Mammary epithelial cell (primary cell): Measurements from ENCODE around the gene UNC13D.

ENCODE experiments used
- EZH2 ChIP-seq: IDR thresholded peaks from 2 replicates; pipeline ENCODE4 v1.6.1; 2012; ENCODE audit warnings: low read length, inconsistent platforms, borderline replicate concordance
- TF ChIP-seq, protein P1 (sequence below), 2 donors: IDR thresholded peaks in 1 of 2; conservative IDR thresholded peaks in 1 of 2; 2 replicates each; pipeline ENCODE4 v1.5.1; 2011 to 2012; ENCODE audit warnings: inconsistent platforms in 2 of 2, low read length in 2 of 2, mild to moderate bottlenecking in 2 of 2, control low read depth in 1 of 2, low read depth in 1 of 2; ENCODE audit not compliant: insufficient read depth in 1 of 2; ENCODE audit errors: extremely low read depth in 1 of 2

DNA sequence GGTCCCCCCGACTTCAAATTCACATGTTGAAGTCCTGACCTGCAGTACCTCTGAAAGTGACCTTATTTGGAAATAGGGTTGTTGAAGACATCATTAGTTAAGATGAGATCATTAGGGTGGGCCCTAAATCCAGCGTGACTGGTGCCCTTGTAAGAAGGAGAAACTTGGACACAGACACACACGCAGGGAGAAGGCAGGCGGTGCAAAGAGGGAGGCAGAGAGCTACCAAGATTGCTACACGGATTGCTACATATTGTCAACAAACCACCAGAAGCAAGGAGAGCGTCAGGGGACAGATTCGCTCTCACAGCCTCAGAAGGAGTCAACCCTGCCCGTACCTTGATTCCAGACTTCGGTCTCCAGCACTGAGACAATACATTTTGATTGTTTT lies 17.7 kb upstream of the UNC13D start:
- TF ChIP-seq, protein P1, sequence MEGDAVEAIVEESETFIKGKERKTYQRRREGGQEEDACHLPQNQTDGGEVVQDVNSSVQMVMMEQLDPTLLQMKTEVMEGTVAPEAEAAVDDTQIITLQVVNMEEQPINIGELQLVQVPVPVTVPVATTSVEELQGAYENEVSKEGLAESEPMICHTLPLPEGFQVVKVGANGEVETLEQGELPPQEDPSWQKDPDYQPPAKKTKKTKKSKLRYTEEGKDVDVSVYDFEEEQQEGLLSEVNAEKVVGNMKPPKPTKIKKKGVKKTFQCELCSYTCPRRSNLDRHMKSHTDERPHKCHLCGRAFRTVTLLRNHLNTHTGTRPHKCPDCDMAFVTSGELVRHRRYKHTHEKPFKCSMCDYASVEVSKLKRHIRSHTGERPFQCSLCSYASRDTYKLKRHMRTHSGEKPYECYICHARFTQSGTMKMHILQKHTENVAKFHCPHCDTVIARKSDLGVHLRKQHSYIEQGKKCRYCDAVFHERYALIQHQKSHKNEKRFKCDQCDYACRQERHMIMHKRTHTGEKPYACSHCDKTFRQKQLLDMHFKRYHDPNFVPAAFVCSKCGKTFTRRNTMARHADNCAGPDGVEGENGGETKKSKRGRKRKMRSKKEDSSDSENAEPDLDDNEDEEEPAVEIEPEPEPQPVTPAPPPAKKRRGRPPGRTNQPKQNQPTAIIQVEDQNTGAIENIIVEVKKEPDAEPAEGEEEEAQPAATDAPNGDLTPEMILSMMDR (conservative IDR thresholded peaks at IDR 0.05 in 1 of 2, IDR thresholded peaks at IDR 0.05 in 1 of 2; ENCODE audit: extremely low read depth in 1 of 2, insufficient read depth in 1 of 2, low read depth in 1 of 2, low read length in 2 of 2) = no peak
- no peak for TF ChIP-seq EZH2
